ENCODE results near the gene NUAK1.

Gene NUAK1

GRCh38 chr12:106054049-106054448 lies 84.7 kb downstream of the NUAK1 start:
- no peak for DNase-seq (ENCODE audit: low spot score)

GRCh38 chr12:106051853-106052531 lies 86.8 kb downstream of the NUAK1 start:
- no peak for TF ChIP-seq CTCF (IDR thresholded peaks at IDR 0.05; ENCODE audit: extremely low read depth, missing control alignments)
- DNase-seq (ENCODE audit: low spot score), result no peak

More at GRCh38 chr12:106054049-106054448, 84.7 kb downstream of the NUAK1 start:
- no peak for TF ChIP-seq CTCF (IDR thresholded peaks at IDR 0.05; ENCODE audit: extremely low read depth, missing control alignments)

GRCh38 chr12:106049546-106049945 lies 89.2 kb downstream of the NUAK1 start:
- TF ChIP-seq CTCF (IDR thresholded peaks at IDR 0.05; ENCODE audit: extremely low read depth, missing control alignments), result no peak

GRCh38 chr12:106049105-106049504 lies 89.6 kb downstream of the NUAK1 start:
- TF ChIP-seq CTCF (IDR thresholded peaks at IDR 0.05; ENCODE audit: extremely low read depth, missing control alignments), result no peak
- DNase-seq (ENCODE audit: low spot score), result no peak

More at GRCh38 chr12:106049546-106049945, 89.2 kb downstream of the NUAK1 start:
- DNase-seq (ENCODE audit: low spot score), result no peak

- DNase-seq (ENCODE audit: low spot score), result no peak
- no peak for TF ChIP-seq CTCF (IDR thresholded peaks at IDR 0.05; ENCODE audit: extremely low read depth, missing control alignments)
Measured at GRCh38 chr12:106048676-106049075, 90.1 kb downstream of the NUAK1 start.

GRCh38 chr12:106048016-106048415 lies 90.7 kb downstream of the NUAK1 start:
- no peak for DNase-seq (ENCODE audit: low spot score)
- TF ChIP-seq CTCF (IDR thresholded peaks at IDR 0.05; ENCODE audit: extremely low read depth, missing control alignments), result no peak

- DNase-seq (ENCODE audit: low spot score), result no peak
- TF ChIP-seq CTCF (IDR thresholded peaks at IDR 0.05; ENCODE audit: extremely low read depth, missing control alignments), result no peak
Measured at GRCh38 chr12:106046947-106047346, 91.8 kb downstream of the NUAK1 start.
